Measurements from ENCODE around the gene STUM.
"Not testable (repeated sequence)": the region's sequence is repeated elsewhere in the genome, so short reads cannot be mapped to it uniquely, and the experiment has no call there.

The STUM gene

GRCh38 chr1:226607268-226607660, 58.7 kb downstream of the STUM start:
- DNase-seq (ENCODE audit: extremely low spot score) = no peak
- TF ChIP-seq HDGF (IDR thresholded peaks at IDR 0.05; ENCODE audit: borderline replicate concordance) = no peak
- POLR2A ChIA-PET = no interaction called here
- CTCF ChIA-PET = interaction anchor here (0.6 to 1.6 kb wide), 2 partner anchors 60 to 196 kb away, joined by 4 to 8 read pairs; no protein-coding TSS in a partner anchor

- CTCF ChIA-PET = interaction anchor here (0.6 to 1.9 kb wide), 9 partner anchors 10 to 221 kb away, joined by 3 to 9 read pairs (median 4); no protein-coding TSS in a partner anchor
These were observed 59.3 kb downstream of the STUM start for GRCh38 chr1:226607821-226608220.

GRCh38 chr1:226608699-226609505, 60.3 kb downstream of the STUM start:
- POLR2A ChIA-PET = interaction anchor here (0.9 kb wide), 1 partner anchor 59 kb away, joined by 3 read pairs; no protein-coding TSS in a partner anchor
- TF ChIP-seq FOXM1 (IDR thresholded peaks at IDR 0.05; ENCODE audit: borderline replicate concordance) = no peak
- 0 out of 2 replicates have a peak, but pooled peaks have one; percentile 33 for TF ChIP-seq PKNOX1 (IDR thresholded peaks at IDR 0.05)
- TF ChIP-seq FOXK2 (IDR thresholded peaks at IDR 0.05) = no peak
- TF ChIP-seq CTBP1 (IDR thresholded peaks at IDR 0.05; ENCODE audit: borderline replicate concordance) = no peak
- CTCF ChIA-PET = interaction anchor here (0.6 to 1.9 kb wide), 27 partner anchors 9 to 1006 kb away, joined by 3 to 9 read pairs (median 4); partner anchors contain the start of genes PARP1 and STUM
- peak; percentile 92 for DNase-seq (ENCODE audit: extremely low spot score)

More at GRCh38 chr1:226607821-226608220, 59.3 kb downstream of the STUM start:
- POLR2A ChIA-PET = no interaction called here
- DNase-seq (ENCODE audit: extremely low spot score) = no peak
- TF ChIP-seq ZNF384 (IDR thresholded peaks at IDR 0.05) = no peak
- TF ChIP-seq TARDBP (IDR thresholded peaks at IDR 0.05) = no peak
- no peak for TF ChIP-seq BHLHE40 (IDR thresholded peaks at IDR 0.05; ENCODE audit: borderline replicate concordance)
- TF ChIP-seq SUZ12 (IDR thresholded peaks at IDR 0.05) = no peak

GRCh38 chr1:226609836-226610455, 61.4 kb downstream of the STUM start:
- TF ChIP-seq LEF1 (IDR thresholded peaks at IDR 0.05; ENCODE audit: borderline replicate concordance) (no peak), ELF4 (IDR thresholded peaks at IDR 0.05) (no peak), FOXA1 (IDR thresholded peaks at IDR 0.05) (no peak), HDGF (IDR thresholded peaks at IDR 0.05; ENCODE audit: borderline replicate concordance) (no peak), NFRKB (IDR thresholded peaks at IDR 0.05) (no peak), CTBP1 (IDR thresholded peaks at IDR 0.05; ENCODE audit: borderline replicate concordance) (no peak), BHLHE40 (IDR thresholded peaks at IDR 0.05; ENCODE audit: borderline replicate concordance) (no peak), TARDBP (IDR thresholded peaks at IDR 0.05) (no peak), SP1 (IDR thresholded peaks at IDR 0.05) (no peak), SUZ12 (IDR thresholded peaks at IDR 0.05) (no peak), FOXM1 (IDR thresholded peaks at IDR 0.05; ENCODE audit: borderline replicate concordance) (no peak; the same call in 1 of the 2 replicates), ZNF384 (IDR thresholded peaks at IDR 0.05) (no peak)
- no peak for DNase-seq (ENCODE audit: extremely low spot score)
- CTCF ChIA-PET = interaction anchor here (0.6 to 1.9 kb wide), 5 partner anchors 12 to 834 kb away, joined by 3 to 8 read pairs (median 3); no protein-coding TSS in a partner anchor
- POLR2A ChIA-PET = no interaction called here

GRCh38 chr1:226610671-226611070, 62.1 kb downstream of the STUM start:
- ChIA-PET CTCF (interaction anchor here (0.6 kb wide), 2 partner anchors 71 to 208 kb away, joined by 3 read pairs; no protein-coding TSS in a partner anchor), POLR2A (no interaction called here)
- TF ChIP-seq SP1 (IDR thresholded peaks at IDR 0.05) = no peak
- TF ChIP-seq FOXM1 (IDR thresholded peaks at IDR 0.05; ENCODE audit: borderline replicate concordance) = no peak
- no peak for TF ChIP-seq NFRKB (IDR thresholded peaks at IDR 0.05)
- no peak for TF ChIP-seq ELF4 (IDR thresholded peaks at IDR 0.05)
- TF ChIP-seq ARNT (IDR thresholded peaks at IDR 0.05) = no peak
- no peak for TF ChIP-seq PKNOX1 (IDR thresholded peaks at IDR 0.05)
- no peak for TF ChIP-seq SUZ12 (IDR thresholded peaks at IDR 0.05)
- TF ChIP-seq L3MBTL2 (conservative IDR thresholded peaks at IDR 0.05) = no peak
- no peak for TF ChIP-seq BHLHE40 (IDR thresholded peaks at IDR 0.05; ENCODE audit: borderline replicate concordance)
- no peak for TF ChIP-seq LEF1 (IDR thresholded peaks at IDR 0.05; ENCODE audit: borderline replicate concordance)
- no peak for DNase-seq (ENCODE audit: extremely low spot score)

- no peak for DNase-seq (ENCODE audit: extremely low spot score)
- ChIA-PET CTCF (interaction anchor here (0.6 kb wide), 1 partner anchor 209 kb away, joined by 3 read pairs; no protein-coding TSS in a partner anchor), POLR2A (no interaction called here)
- TF ChIP-seq ARNT (IDR thresholded peaks at IDR 0.05) = no peak
- TF ChIP-seq TARDBP (IDR thresholded peaks at IDR 0.05) = no peak
- no peak for TF ChIP-seq ZNF384 (IDR thresholded peaks at IDR 0.05)
- TF ChIP-seq SUZ12 (IDR thresholded peaks at IDR 0.05) = no peak
- TF ChIP-seq FOXM1 (IDR thresholded peaks at IDR 0.05; ENCODE audit: borderline replicate concordance) = no peak
- no peak for TF ChIP-seq FOXK2 (IDR thresholded peaks at IDR 0.05)
- no peak for TF ChIP-seq PKNOX1 (IDR thresholded peaks at IDR 0.05)
- TF ChIP-seq NFRKB (IDR thresholded peaks at IDR 0.05) = no peak
- no peak for TF ChIP-seq CTBP1 (IDR thresholded peaks at IDR 0.05; ENCODE audit: borderline replicate concordance)
- no peak for TF ChIP-seq L3MBTL2 (conservative IDR thresholded peaks at IDR 0.05)
- no peak for TF ChIP-seq FOXA1 (IDR thresholded peaks at IDR 0.05)
- TF ChIP-seq ELF4 (IDR thresholded peaks at IDR 0.05) = no peak
- no peak for TF ChIP-seq BHLHE40 (IDR thresholded peaks at IDR 0.05; ENCODE audit: borderline replicate concordance)
These were observed 62.7 kb downstream of the STUM start for GRCh38 chr1:226611301-226611700.

GRCh38 chr1:226611980-226612379, 63.4 kb downstream of the STUM start:
- CTCF ChIA-PET = interaction anchor here (0.6 to 1.9 kb wide), 3 partner anchors 14 to 249 kb away, joined by 3 to 4 read pairs (median 4); no protein-coding TSS in a partner anchor
- POLR2A ChIA-PET = not testable (repeated sequence)

More at GRCh38 chr1:226611980-226612379, 63.4 kb downstream of the STUM start:
- DNase-seq (ENCODE audit: extremely low spot score) = not testable (repeated sequence)

Data from HEK293T (cell line).